NCI-H2227 (cell line): Measurements from ENCODE around the gene CDAN1.
"Not testable (repeated sequence)": the region's sequence is repeated elsewhere in the genome, so short reads cannot be mapped to it uniquely, and the experiment has no call there.

ENCODE experiments used
- DNase-seq: peaks from one replicate; lab custom pipeline; 2025; ENCODE audit not compliant: unreplicated experiment; lab: John Stamatoyannopoulos, UW

Gene CDAN1

DNA sequence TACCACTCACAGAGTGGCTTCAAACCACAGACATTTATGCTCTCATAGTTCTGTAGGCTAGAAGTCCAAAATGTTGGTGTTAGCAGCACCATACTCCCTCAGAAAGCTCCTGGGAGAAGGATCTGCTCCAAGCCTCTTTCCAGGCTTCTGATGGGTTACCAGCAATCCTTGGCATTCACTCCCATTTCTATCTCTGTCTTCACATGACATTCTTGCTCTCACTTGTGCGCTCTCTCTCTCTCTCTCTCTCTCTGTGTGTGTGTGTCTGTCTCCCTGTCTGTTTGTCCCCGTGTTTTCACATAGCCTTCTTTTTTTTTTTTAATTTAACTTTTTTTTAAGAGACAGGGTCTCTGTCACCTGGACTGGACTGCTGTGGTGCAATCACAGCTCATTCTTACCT is 26.3 kb downstream of the CDAN1 start:
- DNase-seq: no peak

DNA sequence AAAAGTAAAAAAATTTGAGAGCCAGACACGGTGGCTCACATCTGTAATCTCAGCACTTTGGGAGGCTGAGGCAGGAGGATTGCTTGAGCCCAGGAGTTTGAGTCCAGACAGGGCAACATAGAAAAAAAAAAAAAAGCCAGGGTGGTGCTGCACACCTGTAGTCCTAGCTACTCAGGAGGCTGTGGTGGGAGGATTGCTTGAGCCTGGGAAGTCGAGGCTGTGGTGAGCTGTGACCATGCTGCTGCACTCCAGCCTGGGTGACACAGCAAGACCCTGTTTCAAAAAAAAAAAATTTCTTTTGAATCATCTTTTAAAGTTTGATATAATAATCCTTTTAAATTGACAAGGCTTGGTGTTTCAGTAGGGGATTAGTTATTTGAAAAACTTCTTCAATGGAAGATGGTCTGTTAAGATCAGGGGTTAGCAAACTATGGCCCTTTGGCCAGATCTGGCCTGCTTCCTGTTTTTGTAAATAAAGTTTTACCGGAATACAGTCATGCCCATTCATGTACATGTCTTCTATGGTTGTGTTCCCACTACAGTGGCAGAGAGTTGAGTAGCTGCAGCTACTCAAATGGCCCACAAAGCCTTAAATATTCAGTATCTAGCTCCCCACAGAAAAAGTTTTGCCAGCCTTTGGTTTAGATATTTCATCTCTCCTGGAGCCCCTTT is 28.9 kb downstream of the CDAN1 start:
- DNase-seq: no peak

DNA sequence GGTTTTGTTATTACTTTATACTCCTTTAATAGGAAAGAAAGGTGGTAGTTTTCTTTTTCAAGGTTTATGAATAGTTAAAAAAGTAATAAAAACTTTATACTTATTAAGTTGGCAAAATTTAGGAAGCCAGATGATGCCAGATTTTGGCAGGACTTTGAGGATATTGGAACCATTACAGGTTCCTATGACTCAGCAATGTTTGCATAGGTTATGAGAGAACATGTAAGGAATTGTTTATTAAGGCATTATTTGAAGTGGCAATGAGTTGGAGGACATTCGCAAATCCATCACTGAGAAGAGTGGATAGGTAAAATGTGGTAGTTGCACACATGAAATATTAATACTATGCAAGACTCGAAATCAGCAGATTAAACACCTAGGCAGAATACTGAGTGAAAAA is 29.9 kb downstream of the CDAN1 start:
- DNase-seq: no peak

DNA sequence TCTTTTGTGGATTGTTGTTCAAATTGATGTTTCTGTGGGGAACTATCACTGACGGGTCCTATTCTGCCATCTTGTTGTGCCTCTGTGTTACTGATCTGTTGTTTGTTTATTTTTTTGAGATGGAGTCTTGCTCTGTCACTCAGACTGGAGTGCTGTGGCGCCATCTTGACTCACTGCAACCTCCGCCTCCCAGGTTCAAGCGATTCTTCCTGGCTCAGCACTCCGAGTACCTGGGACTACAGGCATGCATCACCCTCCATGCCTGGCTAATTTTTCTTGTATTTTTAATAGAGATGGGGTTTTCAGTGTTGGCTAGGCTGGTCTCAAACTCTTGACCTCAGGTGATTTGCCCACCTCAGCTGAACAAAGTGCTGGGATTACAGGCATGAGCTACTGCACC is 31.6 kb downstream of the CDAN1 start:
- no peak for DNase-seq

DNA sequence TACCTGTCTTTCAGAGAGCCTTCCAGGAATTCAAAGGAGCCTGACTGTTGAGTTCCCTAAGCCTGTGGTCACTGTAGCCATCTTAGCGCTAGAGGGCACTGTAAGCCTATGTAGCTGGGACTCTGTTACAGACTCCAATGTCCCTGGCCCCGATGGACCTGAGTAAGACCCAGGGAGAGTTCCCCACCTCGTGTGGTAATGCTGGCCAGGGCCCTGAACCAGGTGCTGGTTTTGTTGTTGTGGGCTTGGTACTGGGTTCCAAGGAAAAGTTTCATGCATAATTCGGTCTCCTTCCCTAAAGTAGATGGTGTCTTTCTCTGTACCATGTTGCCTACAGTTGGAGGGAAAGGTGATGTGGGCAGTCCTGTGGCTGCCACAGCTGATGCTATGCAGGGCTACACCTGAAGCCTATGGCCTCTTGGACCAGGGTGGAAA is 32.4 kb downstream of the CDAN1 start:
- DNase-seq: peak; percentile 72

DNA sequence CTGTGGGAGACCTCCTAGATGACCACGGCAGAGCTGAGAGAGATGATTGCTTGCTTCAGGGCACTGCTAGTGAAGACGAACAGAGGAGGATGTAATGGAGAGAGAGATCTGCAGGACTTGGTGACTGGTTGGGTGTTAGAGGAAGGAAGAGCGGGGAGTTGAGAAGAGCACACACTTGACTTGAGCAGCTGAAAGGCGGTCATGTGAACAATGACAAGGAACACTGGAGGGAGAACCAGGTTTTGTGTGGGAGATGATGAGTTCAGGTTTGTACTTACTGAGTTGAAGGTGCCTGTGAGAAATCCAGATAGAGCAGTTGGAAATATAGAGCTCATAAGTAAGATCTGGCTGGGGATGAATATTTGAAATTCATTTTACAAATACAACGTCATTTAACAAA is 40.3 kb downstream of the CDAN1 start:
- no peak for DNase-seq

DNA sequence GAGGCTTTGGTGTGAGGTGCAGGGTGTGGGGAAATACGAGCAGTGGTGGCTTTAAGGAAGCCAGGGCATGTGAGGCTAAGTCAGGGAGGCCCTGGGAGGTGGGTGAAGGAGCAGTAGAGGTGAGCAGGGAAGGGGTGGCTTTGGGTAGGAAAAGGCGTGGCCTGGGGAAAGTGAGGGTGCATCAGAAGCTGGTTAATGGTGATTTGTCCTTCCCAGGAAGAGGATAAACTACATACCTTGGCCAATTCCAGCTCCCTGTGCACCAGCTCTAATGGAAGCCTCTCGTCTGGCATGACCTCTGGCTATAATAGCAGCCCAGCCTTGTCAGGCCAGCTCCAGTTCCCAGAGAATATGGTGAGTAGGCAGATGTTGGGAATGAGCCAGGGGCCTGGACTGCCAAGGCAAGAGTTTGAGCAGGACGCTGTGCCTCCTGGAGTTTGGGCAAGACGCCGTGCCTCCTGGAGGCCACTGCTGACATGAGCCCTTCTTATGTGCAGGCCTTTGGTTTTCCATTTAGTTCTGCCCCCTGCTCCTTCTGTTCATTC is 41.3 kb downstream of the CDAN1 start:
- DNase-seq: no peak

DNA sequence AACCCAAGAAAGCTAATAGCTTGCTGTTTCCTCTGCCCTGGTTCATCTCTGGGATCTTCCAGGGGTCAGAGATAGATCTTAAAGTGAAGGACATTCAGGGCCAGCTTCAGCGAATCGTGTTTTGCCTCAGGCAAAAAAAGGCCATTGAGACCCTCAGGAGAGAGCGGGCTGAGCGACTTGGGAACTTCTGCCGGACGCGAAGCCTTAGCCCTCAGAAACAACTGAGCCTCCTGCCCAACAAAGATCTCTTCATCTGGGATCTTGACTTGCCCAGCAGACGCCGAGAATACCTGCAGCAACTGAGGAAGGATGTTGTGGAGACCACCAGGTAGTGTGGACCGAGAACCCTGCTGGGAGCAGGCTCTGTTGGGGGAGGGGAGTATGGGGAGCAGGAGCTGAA is 42.5 kb downstream of the CDAN1 start:
- DNase-seq: no peak

DNA sequence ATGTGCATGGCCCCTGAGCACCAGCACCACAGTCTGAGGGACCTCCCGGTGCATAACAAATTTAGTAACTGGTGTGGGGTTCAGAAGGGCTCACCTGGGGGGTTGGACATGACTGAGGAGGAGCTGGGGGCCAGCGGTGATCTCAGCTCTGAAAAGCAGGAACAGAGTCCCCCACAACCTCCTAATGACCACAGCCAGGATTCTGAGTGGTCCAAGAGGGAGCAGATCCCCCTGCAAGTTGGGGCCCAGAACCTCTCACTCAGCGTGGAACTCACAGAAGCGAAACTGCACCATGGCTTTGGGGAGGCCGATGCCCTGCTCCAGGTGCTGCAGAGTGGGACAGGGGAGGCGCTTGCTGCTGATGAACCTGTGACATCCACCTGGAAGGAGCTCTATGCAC is 43.0 kb downstream of the CDAN1 start:
- DNase-seq: no peak

DNA sequence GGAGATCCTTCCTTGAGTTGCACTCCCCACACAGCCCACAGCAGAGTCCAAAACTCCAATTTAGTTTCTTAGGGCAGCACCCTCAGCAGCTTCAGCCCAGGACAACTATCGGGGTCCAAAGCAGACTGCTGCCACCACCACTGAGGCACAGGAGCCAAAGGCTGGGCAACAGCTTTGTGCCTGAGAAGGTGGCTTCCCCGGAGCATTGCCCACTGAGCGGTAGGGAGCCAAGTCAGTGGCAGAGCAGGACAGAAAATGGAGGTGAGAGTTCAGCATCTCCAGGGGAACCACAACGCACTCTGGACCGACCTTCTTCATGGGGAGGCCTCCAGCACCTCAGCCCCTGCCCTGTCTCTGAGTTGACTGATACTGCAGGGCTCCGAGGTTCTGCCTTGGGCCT is 43.4 kb downstream of the CDAN1 start:
- DNase-seq: no peak

DNA sequence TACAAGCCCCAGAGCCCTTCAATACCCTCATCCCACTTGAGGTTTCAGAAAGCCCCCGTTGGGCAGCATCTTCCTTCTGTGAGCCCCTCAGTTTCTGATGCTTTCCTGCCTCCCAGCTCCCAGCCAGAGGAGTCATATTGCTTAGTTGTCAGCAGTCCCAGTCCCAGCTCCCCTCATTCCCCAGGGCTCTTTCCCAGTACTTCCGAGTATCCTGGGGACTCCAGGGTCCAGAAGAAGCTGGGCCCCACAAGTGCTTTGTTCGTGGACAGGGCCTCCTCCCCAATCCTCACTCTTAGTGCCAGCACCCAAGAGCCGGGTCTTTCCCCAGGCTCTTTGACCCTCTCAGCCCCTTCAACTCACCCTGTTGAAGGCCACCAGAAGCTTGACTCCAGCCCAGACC is 43.9 kb downstream of the CDAN1 start:
- DNase-seq: no peak

DNA sequence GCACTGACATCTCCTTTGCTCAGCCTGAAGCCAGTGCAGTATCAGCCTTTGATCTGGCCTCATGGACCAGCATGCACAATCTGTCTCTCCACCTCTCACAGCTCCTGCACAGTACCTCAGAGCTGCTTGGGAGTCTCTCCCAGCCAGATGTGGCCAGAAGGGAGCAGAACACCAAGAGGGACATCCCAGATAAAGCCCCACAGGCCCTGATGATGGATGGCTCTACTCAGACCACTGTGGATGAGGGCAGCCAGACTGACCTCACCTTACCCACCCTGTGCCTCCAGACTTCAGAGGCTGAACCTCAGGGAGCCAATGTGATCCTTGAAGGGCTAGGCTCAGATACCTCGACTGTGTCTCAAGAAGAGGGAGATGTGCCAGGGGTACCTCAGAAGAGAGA is 44.4 kb downstream of the CDAN1 start:
- no peak for DNase-seq

DNA sequence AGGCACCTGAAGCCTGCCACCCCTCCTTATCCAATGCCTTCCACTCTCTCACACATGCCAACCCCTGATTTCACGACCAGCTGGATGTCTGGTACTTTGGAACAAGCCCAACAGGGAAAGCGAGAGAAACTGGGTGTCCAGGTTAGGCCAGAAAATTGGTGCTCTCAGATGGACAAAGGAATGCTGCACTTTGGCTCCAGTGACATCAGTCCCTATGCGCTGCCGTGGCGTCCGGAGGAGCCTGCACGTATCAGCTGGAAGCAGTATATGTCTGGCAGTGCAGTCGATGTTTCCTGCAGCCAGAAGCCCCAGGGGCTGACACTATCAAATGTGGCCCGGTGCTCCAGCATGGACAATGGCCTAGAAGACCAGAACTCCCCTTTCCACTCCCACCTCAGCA is 45.2 kb downstream of the CDAN1 start:
- no peak for DNase-seq

DNA sequence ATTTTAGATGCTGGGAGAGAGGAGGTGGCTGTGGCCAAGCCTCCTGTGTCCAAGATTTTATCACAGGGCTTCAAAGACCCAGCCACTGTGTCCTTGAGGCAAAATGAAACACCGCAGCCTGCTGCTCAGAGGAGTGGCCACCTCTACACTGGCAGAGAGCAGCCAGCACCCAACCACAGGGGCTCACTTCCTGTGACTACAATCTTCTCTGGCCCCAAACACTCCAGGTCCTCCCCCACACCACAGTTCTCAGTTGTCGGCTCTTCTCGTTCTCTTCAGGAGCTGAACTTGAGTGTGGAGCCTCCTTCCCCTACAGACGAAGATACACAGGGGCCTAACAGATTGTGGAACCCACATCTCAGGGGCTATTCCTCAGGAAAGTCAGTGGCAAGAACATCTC is 45.6 kb downstream of the CDAN1 start:
- no peak for DNase-seq

DNA sequence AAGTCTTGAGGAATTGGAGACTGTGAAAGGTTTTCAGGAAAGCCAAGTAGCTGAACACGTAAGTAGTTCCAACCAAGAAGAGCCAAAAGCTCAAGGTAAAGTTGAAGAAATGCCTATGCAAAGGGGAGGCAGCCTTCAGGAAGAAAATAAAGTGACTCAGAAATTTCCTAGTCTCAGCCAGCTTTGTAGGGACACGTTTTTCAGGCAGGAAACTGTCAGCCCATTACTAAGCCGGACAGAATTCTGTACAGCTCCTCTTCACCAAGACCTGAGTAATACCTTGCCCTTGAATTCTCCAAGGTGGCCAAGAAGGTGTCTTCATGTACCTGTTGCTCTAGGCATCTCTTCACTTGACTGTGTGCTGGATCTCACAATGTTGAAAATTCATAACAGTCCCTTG is 48.6 kb downstream of the CDAN1 start:
- DNase-seq: no peak

DNA sequence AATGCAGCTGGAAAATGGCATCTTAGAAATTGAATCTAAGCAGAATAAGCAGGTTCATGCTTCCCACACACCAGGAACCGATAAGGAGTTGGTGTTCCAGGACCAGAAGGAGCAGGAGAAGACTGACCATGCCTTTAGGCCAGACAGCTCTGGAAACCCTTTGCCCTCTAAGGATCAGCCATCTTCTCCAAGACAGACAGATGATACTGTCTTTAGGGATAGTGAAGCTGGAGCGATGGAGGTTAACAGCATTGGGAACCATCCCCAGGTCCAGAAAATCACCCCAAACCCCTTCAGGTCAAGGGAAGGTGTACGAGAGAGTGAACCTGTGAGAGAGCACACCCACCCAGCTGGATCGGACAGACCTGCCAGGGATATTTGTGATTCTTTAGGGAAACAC is 49.2 kb downstream of the CDAN1 start:
- no peak for DNase-seq

DNA sequence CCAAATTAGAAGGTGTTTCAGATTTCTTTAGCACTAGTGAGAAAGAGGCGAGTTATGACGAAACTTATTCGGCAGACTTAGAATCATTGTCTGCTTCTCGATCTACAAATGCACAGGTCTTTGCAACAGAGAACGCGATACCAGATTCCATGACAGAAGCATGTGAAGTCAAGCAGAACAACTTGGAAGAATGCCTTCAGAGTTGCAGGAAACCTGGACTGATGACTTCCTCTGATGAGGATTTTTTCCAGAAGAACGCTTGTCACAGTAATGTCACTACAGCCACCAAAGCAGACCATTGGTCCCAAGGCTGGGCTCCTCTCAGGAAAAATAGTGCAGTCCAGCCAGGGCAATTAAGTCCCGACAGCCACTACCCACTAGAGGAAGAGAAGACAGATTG is 50.6 kb downstream of the CDAN1 start:
- no peak for DNase-seq

DNA sequence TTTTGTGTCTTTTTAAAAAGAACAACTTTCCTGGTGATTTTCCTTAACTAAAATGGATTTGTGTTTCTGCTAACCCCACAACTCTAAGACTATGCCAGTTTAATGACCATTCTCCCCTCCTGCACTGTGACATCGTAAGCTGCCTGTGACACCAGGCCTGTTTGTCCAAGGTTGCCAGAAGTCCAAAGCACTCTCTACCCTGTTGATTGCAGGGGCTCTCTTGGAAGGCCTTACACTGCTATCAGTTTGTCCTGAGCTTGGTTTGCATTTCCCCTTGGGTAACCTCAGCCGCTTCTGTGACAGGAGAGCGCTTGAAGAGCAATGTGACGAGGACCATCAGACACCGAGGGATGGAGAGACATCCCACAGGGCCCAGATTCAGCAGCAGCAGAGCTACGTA is 55.8 kb downstream of the CDAN1 start:
- DNase-seq: no peak

DNA sequence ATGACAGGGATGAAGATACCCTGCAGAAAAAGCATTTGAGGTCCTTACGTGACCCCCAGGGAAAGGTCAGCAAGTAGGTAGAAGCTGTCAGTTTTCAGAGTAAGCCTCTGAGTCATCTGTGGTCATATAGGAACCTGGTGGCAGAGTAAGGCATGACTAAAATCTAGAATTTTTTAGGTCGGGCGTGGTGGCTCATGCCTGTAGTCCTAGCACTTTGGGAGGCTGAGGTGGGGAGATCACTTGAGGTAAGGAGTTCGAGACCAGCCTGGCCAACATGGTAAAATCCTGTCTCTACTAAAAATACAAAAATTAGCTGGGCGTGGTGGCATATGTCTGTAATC is 56.8 kb downstream of the CDAN1 start:
- not testable (repeated sequence) for DNase-seq

DNA sequence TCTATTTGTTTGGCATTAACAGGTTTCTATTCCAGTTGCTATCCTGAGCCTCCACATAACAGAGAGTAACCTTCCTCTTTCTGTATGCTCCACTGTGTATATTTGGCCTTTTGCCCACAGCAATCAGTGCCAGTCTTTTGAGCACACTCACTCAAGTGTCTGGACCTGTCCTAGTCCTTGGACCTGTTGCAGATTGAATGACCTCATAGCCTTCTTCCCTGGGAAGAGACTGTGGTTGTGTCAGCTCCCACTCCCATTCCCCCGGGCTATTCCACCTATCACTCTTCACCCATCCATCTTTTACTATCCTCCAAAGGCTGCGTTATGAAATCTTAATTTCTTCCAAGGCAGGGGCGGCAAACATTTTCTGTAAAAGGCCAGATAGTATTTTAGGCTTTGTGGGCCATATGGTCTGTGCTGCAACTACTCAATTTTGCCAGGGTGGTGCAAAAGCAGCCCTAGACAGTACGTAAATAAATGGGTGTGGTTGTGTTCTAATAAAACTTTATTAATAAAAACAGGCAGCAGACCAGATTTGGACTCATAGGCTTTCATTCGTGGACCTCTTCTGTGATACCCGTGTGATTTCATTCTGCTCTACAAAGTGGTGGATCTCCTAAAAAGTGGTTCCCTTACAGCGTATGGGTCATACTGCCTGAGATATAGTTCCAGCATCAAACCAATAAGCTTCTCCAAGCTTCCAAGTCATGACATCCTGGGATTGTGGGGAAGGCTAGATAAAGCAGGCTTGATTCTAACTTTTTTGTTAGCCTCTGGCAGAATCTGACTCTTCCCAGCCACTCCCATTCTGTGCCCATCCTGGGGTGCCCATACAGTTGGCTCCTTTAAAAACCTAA is 57.4 kb downstream of the CDAN1 start:
- no peak for DNase-seq

DNA sequence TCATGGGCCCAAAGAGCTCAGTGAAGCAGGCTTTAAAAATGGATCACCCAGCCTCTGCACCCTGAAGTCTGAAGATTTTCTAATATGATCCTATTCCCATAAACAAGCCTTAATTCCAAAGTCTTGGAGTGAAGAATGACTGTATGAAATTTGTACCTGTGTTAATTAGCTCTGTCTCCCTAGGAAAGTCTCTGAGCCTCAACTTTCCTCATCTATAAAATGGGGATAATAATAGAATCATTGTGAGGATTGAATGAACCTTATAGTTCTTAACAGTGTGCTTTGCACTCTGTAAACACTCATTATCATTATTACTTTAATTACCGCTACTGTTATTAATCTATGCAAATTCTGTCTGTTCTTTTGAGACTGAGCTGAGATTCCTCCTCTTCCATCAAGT is 61.9 kb downstream of the CDAN1 start:
- DNase-seq: no peak

DNA sequence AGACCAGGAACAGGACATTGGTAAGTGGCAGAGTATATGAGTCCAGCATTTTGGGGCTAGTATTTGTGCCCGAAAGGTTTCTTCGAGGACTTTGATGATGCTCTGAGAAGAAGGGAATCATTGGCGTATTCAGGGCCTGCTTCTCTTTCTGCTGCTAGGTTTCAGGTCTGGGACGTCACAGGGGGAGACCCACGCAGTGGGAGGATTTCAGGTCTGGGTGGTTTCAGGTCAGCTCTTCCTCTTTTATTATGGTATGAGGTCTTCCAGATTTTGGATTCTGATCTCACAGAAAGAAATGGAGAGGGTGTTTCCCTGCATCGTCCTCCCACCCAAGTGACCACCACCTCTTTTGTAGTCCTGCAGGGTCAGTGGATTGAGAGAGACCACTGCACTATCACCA is 62.5 kb downstream of the CDAN1 start:
- no peak for DNase-seq
